HEK293T (cell line): ENCODE data around the gene HTT.

ENCODE experiments used
- ARNT ChIP-seq: fragments of 450-650 bp; IDR thresholded peaks from 2 replicates; pipeline ENCODE4 v1.6.1; 2017; ENCODE audit warnings: mild to moderate bottlenecking
- SP1 ChIP-seq: fragments of 450-650 bp; IDR thresholded peaks from 2 replicates; pipeline ENCODE4 v1.6.1; 2017

GRCh38 chr4:3124070-3124767, 49.7 kb downstream of the HTT start:
- no peak for TF ChIP-seq ARNT
- no peak for TF ChIP-seq SP1
